ENCODE data around the gene SPTBN5.

GRCh38 chr15:41914411-41914810, 20.6 kb upstream of the SPTBN5 start:
- TF ChIP-seq EZH2 (IDR thresholded peaks at IDR 0.05; ENCODE audit: borderline replicate concordance, insufficient read depth, low read depth, low read length, poor library complexity, severe bottlenecking), result no peak
- TF ChIP-seq CTCF (IDR thresholded peaks at IDR 0.05), result no peak

Measured in B cell (primary cell).